GM21723 (cell line): ENCODE results near the gene GNAI2.

Experiments
- ATAC-seq: cut with Tn5 transposase; IDR thresholded peaks from one replicate; pipeline ENCODE4 v1.9.1; 2021; ENCODE audit warnings: mild to moderate bottlenecking, moderate library complexity; ENCODE audit not compliant: unreplicated experiment

The GNAI2 gene

GRCh38 chr3:50295553-50296431 lies 59.8 kb downstream of the GNAI2 start:
- no peak for ATAC-seq

DNA sequence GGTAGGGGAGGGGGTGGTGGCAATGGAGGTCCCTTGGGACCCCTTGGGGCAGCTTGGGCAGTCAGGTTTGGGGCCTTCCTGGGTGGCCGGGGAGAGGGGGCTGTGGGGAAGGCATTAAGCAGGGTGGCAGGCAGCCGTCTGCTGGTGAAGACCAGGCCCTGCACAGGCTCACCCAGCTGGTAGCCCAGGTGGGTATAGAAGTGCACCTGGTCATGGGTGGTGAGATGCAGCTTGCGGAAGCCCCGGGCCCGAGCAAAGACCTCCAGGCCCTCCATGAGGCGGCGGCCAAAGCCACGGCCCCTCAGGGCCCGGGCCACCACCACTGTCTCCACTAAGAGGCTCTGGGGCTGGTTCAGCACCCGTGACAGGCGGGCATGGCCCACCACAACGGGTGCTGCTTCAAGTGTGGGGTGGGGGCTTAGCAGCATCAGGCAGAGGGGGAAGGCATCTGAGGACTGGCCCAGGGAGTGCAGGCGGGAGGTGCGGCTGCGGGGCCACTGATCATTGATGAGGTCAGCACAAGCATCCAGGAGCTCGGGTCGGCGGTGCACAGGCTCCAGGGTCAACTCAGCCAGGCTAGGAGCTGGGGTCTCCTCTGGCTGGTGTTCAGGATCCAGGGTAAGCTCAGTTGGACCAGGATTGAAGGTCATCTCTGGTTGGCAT lies 60.8 kb downstream of the GNAI2 start:
- ATAC-seq: no peak

GRCh38 chr3:50297384-50297775 lies 61.4 kb downstream of the GNAI2 start:
- no peak for ATAC-seq

GRCh38 chr3:50297896-50298725 lies 62.1 kb downstream of the GNAI2 start:
- ATAC-seq: no peak

DNA sequence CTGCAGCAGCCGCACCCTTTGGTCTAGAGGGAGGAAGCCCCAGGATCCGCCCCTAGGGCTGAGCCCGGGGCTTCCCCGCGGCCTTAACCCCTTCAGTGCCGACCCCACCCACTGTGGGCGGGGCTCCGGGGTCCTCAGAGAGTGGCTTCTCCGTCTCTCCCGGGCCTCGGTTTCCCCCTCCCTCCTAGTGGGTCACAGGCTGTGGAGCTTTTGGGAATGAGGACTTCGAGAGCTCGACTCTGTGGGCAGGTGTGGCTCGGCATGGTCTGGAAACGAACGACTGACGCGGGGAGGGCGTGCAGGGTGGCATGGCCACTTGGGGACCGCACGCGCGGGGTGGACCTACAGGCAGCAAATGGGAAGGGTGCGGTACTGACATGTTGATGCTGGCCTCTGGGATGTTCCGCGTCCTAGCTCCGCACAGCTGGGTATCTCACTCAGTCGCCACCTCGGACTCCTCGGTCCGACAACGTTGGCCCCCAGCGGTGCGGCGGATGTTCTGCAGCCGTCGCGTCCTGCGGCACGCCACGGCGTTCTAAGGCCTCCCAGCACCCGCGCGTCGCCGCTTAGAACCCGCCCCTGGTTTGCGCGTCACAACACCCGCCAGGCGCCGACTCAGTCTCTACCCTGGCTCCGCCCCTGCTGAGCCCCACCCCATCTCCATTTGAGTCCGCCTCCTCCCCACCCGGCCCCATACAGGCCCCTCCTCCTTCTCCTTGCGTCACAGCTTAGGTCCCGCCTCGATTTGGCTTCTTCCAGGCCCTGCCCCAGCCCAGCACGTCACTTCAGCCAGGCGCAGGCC lies 63.0 kb downstream of the GNAI2 start, which contains the start of the genes HYAL3 and NAA80:
TSS of gene HYAL3 (minus strand) at position 570 of the 802 bp plus-strand sequence. CDS start 3,803 bp downstream, outside the sequence.
TSS of gene NAA80 (minus strand) at position 570 of the 802 bp plus-strand sequence. CDS start 1,942 bp downstream, outside the sequence.
- peak; percentile 80 for ATAC-seq

DNA sequence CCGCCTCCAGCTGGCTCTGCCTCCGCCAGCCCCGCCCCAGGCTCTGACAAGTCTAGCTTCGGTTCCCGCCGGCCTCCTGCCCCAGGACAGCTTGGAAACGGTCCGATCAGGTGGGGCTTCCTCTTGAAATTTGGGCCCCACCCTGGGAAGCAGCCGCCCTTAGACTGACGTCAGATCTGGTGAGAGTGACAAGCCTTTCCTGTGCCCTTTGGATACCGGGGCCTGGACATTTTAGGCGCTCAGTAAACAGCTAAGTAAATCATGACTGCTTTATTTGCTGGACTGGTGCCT lies 63.6 kb downstream of the GNAI2 start:
- ATAC-seq: no peak

GRCh38 chr3:50299929-50300680 lies 64.1 kb downstream of the GNAI2 start:
- ATAC-seq: no peak

GRCh38 chr3:50300681-50301254 lies 64.8 kb downstream of the GNAI2 start:
- no peak for ATAC-seq

GRCh38 chr3:50302095-50303012 lies 66.3 kb downstream of the GNAI2 start:
- ATAC-seq: no peak

DNA sequence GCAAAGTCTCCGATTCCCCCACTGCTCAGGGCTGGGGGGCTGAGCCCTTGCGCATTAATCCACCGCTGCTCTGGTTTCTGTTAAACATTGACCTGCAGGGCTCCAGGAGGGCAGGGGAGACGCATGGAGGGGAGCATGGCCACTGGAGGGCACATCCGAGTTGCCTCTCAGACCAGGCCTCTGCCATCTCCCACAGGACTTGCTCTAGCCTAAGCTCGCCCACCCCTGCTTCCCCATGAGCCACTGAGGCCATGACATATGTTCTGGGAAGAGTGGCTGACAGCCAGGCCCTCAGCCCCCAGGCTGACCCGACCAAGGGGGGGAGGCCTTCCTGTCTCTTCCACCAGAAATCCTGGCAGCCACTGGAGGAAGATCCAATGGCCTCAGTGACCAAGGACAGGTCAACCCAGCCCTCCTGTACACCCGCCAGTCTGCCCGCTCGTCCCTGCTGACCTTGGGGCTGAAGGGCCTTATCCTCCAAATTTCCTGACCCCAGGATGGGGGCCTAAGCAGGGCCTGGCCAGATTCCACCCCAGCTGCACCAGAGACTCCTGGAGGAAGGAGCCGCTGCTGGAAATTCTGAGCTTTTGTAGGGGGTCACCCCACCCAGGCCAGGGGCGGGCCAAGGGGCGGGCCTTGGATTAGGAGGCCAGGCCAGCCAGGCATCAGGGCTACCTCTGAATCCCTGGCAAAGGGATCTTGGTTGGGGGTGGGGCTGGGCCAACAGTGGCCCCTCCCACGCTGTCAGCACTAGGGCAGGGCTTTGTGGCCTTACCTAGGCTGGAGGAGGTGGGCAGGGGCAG lies 67.2 kb downstream of the GNAI2 start, which contains the start of gene HYAL1:
TSS of gene HYAL1 (minus strand) at position 562 of the 803 bp plus-strand sequence. CDS start 618 bp downstream, outside the sequence.
- no peak for ATAC-seq

GRCh38 chr3:50304601-50305000 lies 68.6 kb downstream of the GNAI2 start:
- no peak for ATAC-seq
